Uterus (tissue), 2 donors: ENCODE measurements around the gene SPINDOC.

Experiments used
- CTCF ChIP-seq, 4 experiments: fragments of 200-600 bp in 2 of 4; fragments of 450-650 bp in 2 of 4; sonication (generic) in 2 of 4; IDR thresholded peaks; one replicate each; pipeline ENCODE4 v1.5.1; 2016 to 2019; ENCODE audit warnings: antibody characterized with exemption in 4 of 4, mild to moderate bottlenecking in 2 of 4, moderate library complexity in 1 of 4
- POLR2A ChIP-seq, 2 donors: fragments of 450-650 bp; IDR thresholded peaks; one replicate each; pipeline ENCODE4 v1.6.1; 2016; ENCODE audit warnings: antibody characterized with exemption in 2 of 2, mild to moderate bottlenecking in 1 of 2, moderate library complexity in 1 of 2

- TF ChIP-seq CTCF (IDR thresholded peaks at IDR 0.05) (no peak), POLR2A (IDR thresholded peaks at IDR 0.05) (no peak)
Observed at GRCh38 chr11:63826471-63827190, 13.4 kb downstream of the SPINDOC start.
